GM13976 (cell line): ENCODE results near the gene CLN3.

Experiments
- DNase-seq: peaks from one replicate; pipeline ENCODE4 v3.0.0; 2012; ENCODE audit warnings: low spot score
- in situ Hi-C: fragments of 300-500 bp; cut with MboI; formaldehyde crosslinking; loops from one replicate; pipeline ENCODE4 v1.12.0; 2022; ENCODE audit warnings: low sequenced_read_pairs, mixed read lengths, inconsistent platforms; ENCODE audit not compliant: unreplicated experiment
- TF ChIP-seq, protein P1 (sequence below): IDR thresholded peaks from 2 replicates; pipeline ENCODE4 v1.5.1; 2012; ENCODE audit warnings: borderline replicate concordance, mild to moderate bottlenecking; ENCODE audit not compliant: insufficient read depth; ENCODE audit errors: extremely low read depth, missing control alignments, control extremely low read depth

Gene CLN3

DNA sequence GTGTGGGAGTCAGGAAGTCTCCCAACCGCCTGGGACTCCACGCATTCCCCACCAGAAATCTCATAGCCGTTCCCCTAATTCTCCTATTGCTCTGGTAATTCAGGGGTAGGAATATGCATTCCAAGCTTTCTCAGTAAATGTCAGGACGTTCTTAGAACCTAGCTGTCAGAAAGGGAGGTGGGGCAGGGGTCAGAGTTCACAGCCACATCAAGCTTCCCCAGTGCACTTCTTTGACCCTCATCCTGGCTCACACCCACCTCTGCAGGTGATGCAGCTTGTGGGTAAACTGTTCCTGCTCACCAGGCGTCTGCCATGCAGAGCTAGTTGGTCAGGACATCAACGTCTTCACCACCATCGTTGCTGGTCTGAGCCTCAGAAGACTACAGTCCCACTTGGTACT lies 28.8 kb upstream of the CLN3 start:
- in situ Hi-C loops: no loop called here
- no peak for DNase-seq
- TF ChIP-seq, protein P1, sequence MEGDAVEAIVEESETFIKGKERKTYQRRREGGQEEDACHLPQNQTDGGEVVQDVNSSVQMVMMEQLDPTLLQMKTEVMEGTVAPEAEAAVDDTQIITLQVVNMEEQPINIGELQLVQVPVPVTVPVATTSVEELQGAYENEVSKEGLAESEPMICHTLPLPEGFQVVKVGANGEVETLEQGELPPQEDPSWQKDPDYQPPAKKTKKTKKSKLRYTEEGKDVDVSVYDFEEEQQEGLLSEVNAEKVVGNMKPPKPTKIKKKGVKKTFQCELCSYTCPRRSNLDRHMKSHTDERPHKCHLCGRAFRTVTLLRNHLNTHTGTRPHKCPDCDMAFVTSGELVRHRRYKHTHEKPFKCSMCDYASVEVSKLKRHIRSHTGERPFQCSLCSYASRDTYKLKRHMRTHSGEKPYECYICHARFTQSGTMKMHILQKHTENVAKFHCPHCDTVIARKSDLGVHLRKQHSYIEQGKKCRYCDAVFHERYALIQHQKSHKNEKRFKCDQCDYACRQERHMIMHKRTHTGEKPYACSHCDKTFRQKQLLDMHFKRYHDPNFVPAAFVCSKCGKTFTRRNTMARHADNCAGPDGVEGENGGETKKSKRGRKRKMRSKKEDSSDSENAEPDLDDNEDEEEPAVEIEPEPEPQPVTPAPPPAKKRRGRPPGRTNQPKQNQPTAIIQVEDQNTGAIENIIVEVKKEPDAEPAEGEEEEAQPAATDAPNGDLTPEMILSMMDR: no peak

DNA sequence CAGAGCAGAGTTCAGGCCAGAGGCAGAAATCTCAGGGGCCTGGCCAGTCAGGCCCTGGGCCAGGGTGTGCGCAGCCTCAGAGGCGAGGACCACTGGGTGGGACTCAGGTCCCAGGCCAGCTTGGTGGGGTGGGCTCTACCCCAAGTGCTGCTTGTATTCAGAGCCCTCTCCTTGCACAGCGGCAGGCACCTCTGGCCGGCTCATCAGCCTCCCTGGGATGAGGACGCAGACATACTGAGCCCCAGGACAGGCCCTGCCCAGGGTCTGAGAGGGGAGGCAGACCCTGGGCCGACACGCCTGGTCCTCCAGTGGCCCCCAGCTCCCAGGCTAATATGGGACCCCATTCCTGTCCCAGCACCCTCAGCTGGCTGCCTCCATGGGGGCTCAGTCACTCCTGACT lies 22.4 kb upstream of the CLN3 start:
- no peak for DNase-seq
- in situ Hi-C loops: no loop called here
- TF ChIP-seq, protein P1: no peak

DNA sequence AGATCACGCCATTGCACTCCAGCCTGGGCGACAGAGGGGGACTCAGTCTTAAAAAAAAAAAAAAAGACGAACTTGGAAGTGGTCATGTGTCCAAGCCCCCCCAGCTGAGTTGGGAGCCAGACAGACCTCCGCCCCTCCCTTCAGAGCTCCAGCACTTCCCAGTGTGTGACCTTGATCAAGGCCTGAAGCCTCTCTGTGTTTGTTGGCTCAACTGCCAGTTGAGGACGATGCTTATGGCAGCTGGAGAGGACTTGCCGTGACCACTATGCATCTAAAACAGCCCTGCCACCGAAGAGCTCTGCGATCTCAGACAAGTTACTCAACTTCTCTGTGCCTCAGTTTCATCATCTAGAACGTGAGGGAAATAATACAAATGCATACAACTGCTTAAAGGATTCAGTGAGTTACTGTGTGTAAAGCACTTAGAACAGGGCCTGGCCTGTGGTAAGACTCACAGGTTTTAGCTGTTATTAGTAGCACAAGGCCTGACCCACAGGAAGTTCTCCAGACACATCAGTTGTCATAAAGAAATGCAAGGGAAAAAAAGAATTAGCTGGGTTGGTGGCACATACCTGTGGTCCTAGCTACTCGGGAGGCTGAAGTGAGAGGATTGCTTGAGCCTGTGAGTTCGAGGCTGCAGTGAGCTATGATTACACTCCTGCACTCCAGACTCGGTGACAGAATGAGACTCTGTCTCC lies 21.8 kb upstream of the CLN3 start:
- in situ Hi-C loops: no loop called here
- TF ChIP-seq, protein P1: no peak
- no peak for DNase-seq

DNA sequence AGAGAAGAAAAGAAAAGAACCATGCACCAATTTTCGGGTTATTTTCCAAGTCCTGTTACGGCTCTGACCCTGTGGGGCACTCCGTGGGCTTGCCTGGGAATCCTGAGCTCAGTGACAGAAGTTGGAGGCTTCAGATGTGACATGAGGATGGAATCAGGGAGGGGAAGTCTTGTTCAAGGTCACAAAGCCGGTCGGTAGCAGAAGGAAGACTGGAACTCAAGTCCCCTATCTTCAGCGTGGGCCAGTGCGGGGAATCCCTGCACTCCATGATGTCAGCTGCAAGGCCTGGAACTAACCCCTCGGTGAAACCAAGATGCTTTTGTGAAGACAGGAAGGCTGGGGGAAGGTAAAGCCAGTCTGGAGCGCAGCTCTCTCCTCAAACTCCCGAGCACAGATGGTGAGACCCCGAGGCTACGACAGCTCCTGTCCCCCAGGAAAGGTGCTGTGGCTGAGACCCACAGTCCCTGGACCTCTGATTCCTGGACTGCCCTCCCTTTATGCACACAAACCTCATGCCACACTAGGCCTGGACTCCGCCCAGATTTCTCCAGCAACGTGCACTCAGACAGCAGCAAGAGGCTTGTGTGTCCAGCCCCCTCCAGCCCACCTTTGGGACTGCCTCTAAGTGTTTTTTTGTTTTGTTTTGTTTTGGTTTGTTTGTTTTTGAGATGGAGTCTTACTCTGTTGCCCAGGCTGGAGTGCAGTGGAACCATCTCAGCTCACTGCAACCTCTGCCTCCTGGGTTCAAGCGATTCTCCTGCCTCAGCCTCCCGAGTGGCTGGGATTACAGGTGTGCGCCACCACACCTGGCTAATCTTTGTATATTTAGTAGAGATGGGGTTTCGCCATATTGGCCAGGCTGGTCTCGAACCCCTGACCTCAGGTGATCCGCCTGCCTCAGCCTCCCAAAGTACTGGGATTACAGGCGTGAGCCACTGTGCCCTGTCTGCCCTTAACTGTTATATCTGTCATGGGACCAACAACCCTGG lies 20.2 kb upstream of the CLN3 start:
- no peak for DNase-seq
- in situ Hi-C loops: no loop called here
- TF ChIP-seq, protein P1: no peak

DNA sequence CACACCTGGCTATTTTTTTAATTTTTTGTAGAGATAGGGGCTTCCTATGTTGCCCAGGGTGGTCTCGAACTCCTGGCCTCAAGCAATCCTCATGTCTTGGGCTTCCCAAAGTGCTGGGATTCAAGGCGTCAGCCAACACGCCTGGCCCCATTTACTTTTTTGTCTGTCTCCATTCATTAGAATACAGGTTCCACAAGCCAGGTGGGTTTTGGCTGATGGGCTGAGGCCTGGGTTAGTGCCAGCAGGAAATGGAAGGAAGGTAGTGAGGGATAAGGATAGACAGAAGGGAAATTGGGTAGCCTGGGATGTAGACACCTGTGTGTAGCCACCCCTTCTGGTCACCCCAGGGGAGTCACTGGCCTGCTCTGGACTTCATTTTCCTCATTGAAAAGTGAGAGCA lies 19.2 kb upstream of the CLN3 start:
- in situ Hi-C loops: no loop called here
- DNase-seq: no peak
- TF ChIP-seq, protein P1: no peak

DNA sequence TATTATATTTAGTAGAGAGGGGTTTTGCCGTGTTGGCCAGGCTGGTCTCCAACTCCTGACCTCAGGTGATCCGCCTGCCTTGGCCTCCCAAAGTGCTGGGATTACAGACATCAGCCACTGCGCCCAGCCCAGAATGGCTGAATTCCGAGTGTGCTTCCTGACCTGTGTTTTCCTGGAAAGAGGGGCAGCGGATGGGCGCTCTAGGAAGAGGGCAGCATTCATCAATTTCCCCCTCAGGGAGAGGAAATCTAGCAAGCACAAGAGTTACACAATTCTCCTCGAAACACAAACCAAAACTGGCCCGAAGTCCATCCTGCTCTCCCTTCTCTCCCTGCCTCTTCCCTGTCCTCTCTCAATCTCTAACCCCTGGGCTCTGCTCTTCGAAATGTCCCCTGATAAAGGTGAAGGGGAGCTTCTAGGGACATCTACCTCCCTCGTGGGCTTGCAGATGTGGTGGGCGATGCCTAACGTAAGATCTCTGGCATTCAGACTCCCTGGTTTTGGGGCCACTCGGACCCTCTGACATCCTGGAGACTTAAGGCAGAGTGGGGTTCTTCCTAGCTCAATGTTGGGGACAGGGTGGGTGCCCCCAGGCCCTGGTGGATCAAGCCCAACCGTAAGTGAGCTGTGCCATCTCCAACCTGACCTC lies 13.7 kb upstream of the CLN3 start:
- TF ChIP-seq, protein P1: no peak
- DNase-seq: no peak
- in situ Hi-C loops: no loop called here
